Heart right ventricle (tissue), 16 donors: ENCODE results near the gene PHYKPL. TPM values are rescaled to one million over a fixed set of nuclear protein-coding genes. Genes with fewer than 3 reads are reported as not detected.

Experiments
- ATAC-seq, 8 donors: fragments of 200-7000 bp; cut with Tn5 transposase; one replicate each; pipeline ENCODE4 v1.9.1; 2020; ENCODE audit warnings: mild to moderate bottlenecking in 8 of 8, moderate library complexity in 8 of 8, moderate number of reproducible peaks in 1 of 8
- DNase-seq, 2 donors: peaks; one replicate each; pipeline ENCODE4 v3.0.0-alpha.2; 2020
- H3K27ac ChIP-seq, 10 donors: fragments of 200-600 bp; sonication (generic) in 2 of 10; one replicate each; pipeline versions ENCODE4 v1.5.0 to v1.8.0; 2020 to 2022; ENCODE audit warnings: mild to moderate bottlenecking in 3 of 10
- H3K27me3 ChIP-seq, 7 donors: fragments of 200-600 bp; one replicate each; pipeline ENCODE4 v1.8.0; 2021 to 2022; ENCODE audit warnings: mild to moderate bottlenecking in 2 of 7
- H3K36me3 ChIP-seq, 9 donors: fragments of 200-600 bp; sonication (generic) in 1 of 9; one replicate each; pipeline versions ENCODE4 v1.5.0 to v1.8.0; 2020 to 2022; ENCODE audit warnings: mild to moderate bottlenecking in 2 of 9
- H3K4me1 ChIP-seq, 9 donors: fragments of 200-600 bp; sonication (generic) in 1 of 9; one replicate each; pipeline versions ENCODE4 v1.5.0 to v1.8.0; 2020 to 2022; ENCODE audit warnings: mild to moderate bottlenecking in 4 of 9
- H3K4me3 ChIP-seq, 10 donors: fragments of 200-600 bp; sonication (generic) in 2 of 10; one replicate each; pipeline versions ENCODE4 v1.5.0 to v1.8.0; 2020 to 2022; ENCODE audit warnings: mild to moderate bottlenecking in 7 of 10, moderate library complexity in 2 of 10
- H3K9me3 ChIP-seq, 11 donors: fragments of 200-600 bp in 10 of 11; sonication (generic) in 2 of 11; one replicate each; pipeline versions ENCODE4 v1.5.0 to v1.8.0; 2013 to 2022; ENCODE audit warnings: mild to moderate bottlenecking in 2 of 11, control low read depth in 1 of 11, moderate library complexity in 1 of 11
- WGBS, 2 donors: extraction: QIAGEN DNeasy Blood & Tissue Kit; methylation state at CpG; one replicate each; pipeline ENCODE4 v1.1.7; 2013; ENCODE audit warnings: inconsistent platforms in 1 of 2; 5-methylcytosine and 5-hydroxymethylcytosine counted together
- intact Hi-C, 10 donors: fragments of 100-400 bp; cut with DNase I; formaldehyde crosslinking; loops; one replicate each; pipeline versions ENCODE4 v1.11.1 to v1.14.2; 2022
- polyA plus RNA-seq, 2 donors: library from polyadenylated mRNA; stranded (reverse); fragments of 200-250 nt; gene quantifications; one replicate each; pipeline ENCODE4 v1.2.3, GENCODE V29; 2013
- total RNA-seq, 10 donors: library from RNA; stranded (reverse); fragmentation: NEBNext Ultra II Directional in 3 of 10; extraction: Animal tissue kit (Norgen Biotek cat#: 25700) in 3 of 10; gene quantifications; one replicate each; pipeline versions ENCODE4 v1.2.1 to v1.2.4, GENCODE V29; 2021 to 2023
- TF ChIP-seq, protein P1 (sequence below), 9 donors: fragments of 200-600 bp; sonication (generic) in 2 of 9; IDR thresholded peaks; one replicate each; pipeline versions ENCODE4 v1.5.0 to v1.8.0; 2021 to 2022; ENCODE audit warnings: antibody characterized with exemption in 9 of 9, mild to moderate bottlenecking in 5 of 9, moderate library complexity in 1 of 9
- donor health status: Arrhythmogenic right ventricular cardiomyopathy.
- donor health status: ischemic (EF 13 %, LVEDD 7.1; RV severe dilation, severe dysfunction).
- donor health status: healthy with polysubstance abuse.
- donor health status: DM: no; HTN: yes; CAD: no.
- donor health status: DM: no; HTN: no; CAD: no.
- donor health status: ischemic (EF 25% LVEDD 6.9; RV normal size, moderate dysfunction).
- donor health status: ischemic (EF 25% LVEDD 5.7; RV mildly dilated, moderate dysfunction).
- donor health status: healthy.
- donor health status: DM: yes; HTN: yes; CAD: no.
- donor health status: Ischemic cardiomyopathy.
- donor health status: ischemic (EF 35%, LVEDD 5.7; RV mildly dilated, moderate dysfunction).
- donor health status: nonischemic (EF 11% LVEDD 7.7; RV severe dilation, severe dysfunction).
- donor health status: DM: yes; HTN: yes; CAD: no.
- donor health status: PGD.
- donor health status: ischemic (EF 29% LVEDD 5.4; RV normal size, mild dysfunction).
- donor health status: nonischemic (EF 23%, LVEDD 6.1; RV moderate dilation, normal function).

PHYKPL gene
- total and polyA plus RNA-seq, 12 donors = 24.8 to 59.8 (median 37.3) TPM

DNA sequence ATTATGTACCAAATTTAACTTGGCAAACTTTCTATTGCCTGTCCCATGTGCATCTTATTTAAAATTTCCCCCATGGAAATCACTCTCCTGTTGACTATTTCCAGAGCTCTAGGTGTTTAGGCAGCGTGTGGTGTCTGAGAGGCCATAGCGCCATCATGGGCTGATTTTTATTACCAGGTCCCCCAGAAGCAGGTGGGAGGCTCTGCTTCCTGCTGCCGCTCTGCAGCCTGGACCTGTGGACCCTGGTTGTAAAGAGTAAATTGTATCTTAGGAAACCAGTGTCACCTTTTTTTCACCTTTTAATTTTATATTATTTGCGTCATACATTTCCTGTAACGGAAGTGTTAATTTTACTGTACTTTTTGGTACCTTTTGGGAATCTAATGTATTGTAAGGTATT lies 21.9 kb downstream of the PHYKPL start:
- Histone ChIP-seq H3K36me3 (peaks cover 4 to 100% (median 77%) of the 10 kb centered on the region in 9 donors), H3K4me1 (peaks cover 13 to 48% (median 26%) of the 10 kb centered on the region in 9 donors), H3K4me3 (no peak overlapping the region), H3K27me3 (no peaks in the 10 kb centered on the region), H3K27ac (no peak overlapping the region), H3K9me3 (no peaks in the 10 kb centered on the region)
- WGBS, 2 donors = 94% methylated on average over 5 of the region's 5 CpGs
- TF ChIP-seq, protein P1, sequence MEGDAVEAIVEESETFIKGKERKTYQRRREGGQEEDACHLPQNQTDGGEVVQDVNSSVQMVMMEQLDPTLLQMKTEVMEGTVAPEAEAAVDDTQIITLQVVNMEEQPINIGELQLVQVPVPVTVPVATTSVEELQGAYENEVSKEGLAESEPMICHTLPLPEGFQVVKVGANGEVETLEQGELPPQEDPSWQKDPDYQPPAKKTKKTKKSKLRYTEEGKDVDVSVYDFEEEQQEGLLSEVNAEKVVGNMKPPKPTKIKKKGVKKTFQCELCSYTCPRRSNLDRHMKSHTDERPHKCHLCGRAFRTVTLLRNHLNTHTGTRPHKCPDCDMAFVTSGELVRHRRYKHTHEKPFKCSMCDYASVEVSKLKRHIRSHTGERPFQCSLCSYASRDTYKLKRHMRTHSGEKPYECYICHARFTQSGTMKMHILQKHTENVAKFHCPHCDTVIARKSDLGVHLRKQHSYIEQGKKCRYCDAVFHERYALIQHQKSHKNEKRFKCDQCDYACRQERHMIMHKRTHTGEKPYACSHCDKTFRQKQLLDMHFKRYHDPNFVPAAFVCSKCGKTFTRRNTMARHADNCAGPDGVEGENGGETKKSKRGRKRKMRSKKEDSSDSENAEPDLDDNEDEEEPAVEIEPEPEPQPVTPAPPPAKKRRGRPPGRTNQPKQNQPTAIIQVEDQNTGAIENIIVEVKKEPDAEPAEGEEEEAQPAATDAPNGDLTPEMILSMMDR (IDR thresholded peaks at IDR 0.05) = no peak
- DNase-seq (no peak), ATAC-seq (no peak)
- intact Hi-C loops = no loop called here

DNA sequence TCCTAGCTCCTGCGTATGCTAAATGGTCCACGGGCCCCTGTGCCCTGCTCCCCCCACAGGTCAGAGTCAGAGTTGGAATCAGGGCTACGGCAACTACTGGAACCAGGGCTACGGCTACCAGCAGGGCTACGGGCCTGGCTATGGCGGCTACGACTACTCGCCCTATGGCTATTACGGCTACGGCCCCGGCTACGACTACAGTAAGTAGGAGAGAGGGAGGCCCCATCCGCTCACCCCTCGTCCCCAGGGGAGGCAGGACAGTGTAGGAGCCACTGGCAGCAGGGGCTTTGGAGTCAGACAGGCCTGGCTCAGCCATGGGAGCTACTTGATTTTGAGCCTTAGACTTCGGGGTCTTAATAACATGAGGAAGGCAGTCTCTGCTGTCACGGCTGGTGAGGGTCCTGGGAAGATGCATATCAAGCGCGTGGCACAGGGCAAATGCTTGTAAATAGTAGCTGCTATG lies 22.5 kb downstream of the PHYKPL start:
- Histone ChIP-seq H3K27me3 (no peaks in the 10 kb centered on the region), H3K36me3 (peaks cover 4 to 97% (median 72%) of the 10 kb centered on the region in 9 donors), H3K4me1 (peaks cover 13 to 48% (median 29%) of the 10 kb centered on the region in 9 donors), H3K9me3 (no peaks in the 10 kb centered on the region), H3K4me3 (no peak overlapping the region), H3K27ac (no peak overlapping the region)
- DNase-seq (no peak), ATAC-seq (no peak)
- intact Hi-C loops = no loop called here
- TF ChIP-seq, protein P1 (IDR thresholded peaks at IDR 0.05) = no peak
- 89 to 91% methylated on average over 18 of the region's 18 CpGs for WGBS, 2 donors

DNA sequence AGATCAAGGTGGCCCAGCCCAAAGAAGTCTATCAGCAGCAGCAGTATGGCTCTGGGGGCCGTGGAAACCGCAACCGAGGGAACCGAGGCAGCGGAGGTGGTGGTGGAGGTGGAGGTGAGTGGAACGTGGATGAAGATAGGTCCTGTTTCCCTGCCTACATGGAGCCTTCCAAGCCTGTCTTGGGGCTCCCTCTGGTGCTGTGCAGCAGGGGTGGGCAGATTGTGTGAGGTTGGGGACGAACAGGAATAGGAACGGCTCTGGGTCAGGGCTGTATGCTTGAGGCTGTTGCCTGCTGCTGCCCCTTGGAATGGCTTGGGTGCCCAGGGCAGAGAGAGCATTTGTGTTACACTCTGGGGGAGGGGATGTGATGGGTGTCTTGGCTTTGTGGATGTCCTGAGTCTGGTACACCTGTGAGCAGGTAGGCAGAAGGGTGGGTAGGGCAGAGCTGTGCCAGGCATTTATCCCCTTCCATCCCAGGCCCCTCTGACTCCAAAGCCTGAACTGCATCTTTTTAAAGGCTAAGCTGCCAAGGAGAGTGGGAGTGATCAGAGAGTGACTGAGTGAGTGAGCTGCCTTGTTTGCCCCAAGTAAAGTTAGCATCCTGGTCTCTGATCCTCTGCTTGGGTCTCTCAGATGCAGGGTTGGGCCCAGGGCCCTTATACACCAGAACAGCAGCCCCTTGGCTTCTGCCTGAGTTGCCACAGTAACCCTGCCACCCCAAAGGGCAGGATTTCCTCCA lies 23.1 kb downstream of the PHYKPL start:
- H3K4me3 ChIP-seq = no peak overlapping the region
- H3K36me3 ChIP-seq = peaks cover 4 to 91% (median 66%) of the 10 kb centered on the region in 9 donors
- H3K27ac ChIP-seq = no peak overlapping the region
- 85% methylated on average over 8 of the region's 8 CpGs for WGBS, 2 donors
- no peaks in the 10 kb centered on the region for H3K27me3 ChIP-seq
- intact Hi-C loops = no loop called here
- TF ChIP-seq, protein P1 (IDR thresholded peaks at IDR 0.05) = no peak
- peaks cover 13 to 48% (median 29%) of the 10 kb centered on the region in 9 donors for H3K4me1 ChIP-seq
- no peaks in the 10 kb centered on the region for H3K9me3 ChIP-seq
- ATAC-seq (no peak), DNase-seq (no peak)

DNA sequence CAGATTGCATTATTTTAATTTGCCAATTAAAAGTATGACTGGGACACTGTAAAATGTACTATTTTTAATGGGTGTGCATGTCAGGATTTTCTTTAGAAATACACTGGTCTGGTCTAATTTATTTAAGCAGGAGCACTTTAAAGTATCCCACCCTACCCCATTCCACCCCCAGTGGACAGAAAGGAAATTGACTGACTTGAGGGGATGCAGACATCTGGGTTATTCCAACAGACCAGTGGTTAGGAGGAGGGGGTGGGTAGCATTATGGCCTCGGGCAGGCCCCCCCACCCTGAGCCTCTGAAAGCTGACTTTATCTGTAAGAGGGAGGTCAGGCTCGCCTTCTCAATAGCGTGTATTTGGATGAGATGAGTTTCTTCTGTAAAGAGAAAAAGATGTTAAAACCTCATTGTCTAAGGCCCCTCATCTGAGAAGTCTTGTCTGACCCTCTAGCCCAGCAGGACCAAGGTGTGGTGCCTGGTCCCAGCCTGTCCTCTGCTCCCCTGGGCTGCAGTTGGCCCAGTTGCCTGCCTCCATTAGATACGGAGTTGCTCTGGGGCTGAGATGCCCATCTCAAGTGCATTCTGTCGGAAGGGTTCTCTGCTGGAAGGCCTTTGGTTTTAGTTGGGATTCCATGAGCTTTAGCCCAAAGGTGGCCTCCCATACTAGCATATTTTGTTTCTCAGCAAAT lies 23.9 kb downstream of the PHYKPL start:
- TF ChIP-seq, protein P1 (IDR thresholded peaks at IDR 0.05) = peak in 1 of 9 donors; percentile 11
- no peak for ATAC-seq

More for the DNA sequence above, 23.9 kb downstream of the PHYKPL start:
- peaks cover 4 to 82% (median 60%) of the 10 kb centered on the region in 9 donors for H3K36me3 ChIP-seq
- H3K4me3 ChIP-seq = no peak overlapping the region
- 62 to 78% methylated on average over 5 of the region's 5 CpGs for WGBS, 2 donors
- intact Hi-C loops = no loop called here
- no peaks in the 10 kb centered on the region for H3K9me3 ChIP-seq
- no peak for DNase-seq
- H3K27me3 ChIP-seq = no peaks in the 10 kb centered on the region
- H3K27ac ChIP-seq = peak overlapping the region in 1 of 10 donors; percentile 44
- H3K4me1 ChIP-seq = peaks cover 13 to 47% (median 31%) of the 10 kb centered on the region in 9 donors
